PFSK-1 (cell line): ENCODE results near the gene IGF1R.

Experiments
- POLR2AphosphoS5 ChIP-seq: IDR thresholded peaks from 2 replicates; pipeline ENCODE4 v1.6.1; 2012; ENCODE audit warnings: low read depth, mild to moderate bottlenecking, control low read depth, low read length, moderate library complexity
- SIN3A ChIP-seq: IDR thresholded peaks from 2 replicates; pipeline ENCODE4 v1.6.1; 2012; ENCODE audit warnings: mild to moderate bottlenecking, low read length, moderate library complexity, borderline replicate concordance; ENCODE audit not compliant: insufficient read depth
- TAF1 ChIP-seq: IDR thresholded peaks from 2 replicates; pipeline ENCODE4 v1.6.1; 2012; ENCODE audit warnings: low read length, control low read depth, borderline replicate concordance; ENCODE audit not compliant: insufficient read depth

DNA sequence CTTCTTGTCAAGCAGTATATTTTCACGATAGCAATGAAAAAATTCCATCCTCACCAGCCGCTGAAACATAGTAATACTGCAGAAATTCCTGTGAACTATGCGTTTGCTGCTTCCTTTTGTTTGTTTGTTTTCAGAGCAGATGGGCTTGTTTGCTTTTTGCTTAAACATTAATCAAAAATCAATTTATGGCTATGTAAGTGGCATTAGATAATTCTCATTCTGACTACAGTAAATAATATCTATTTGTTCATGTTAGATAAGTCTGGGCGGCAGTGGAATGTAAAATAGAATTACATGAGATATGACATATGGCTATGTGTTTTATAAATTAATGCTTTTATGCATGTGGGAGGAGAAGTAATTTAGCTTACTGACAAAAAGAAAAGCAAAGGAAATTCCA, 195.5 kb downstream of the IGF1R start:
- TF ChIP-seq TAF1 (no peak), POLR2AphosphoS5 (no peak; the same call in 1 of the 2 replicates), SIN3A (no peak)
